NT2/D1 (cell line): ENCODE measurements around the gene CRELD1.

Source experiments
- DNase-seq: peaks from one replicate; pipeline ENCODE4 v3.0.0-alpha.2; 2011; ENCODE audit warnings: low read depth, low spot score
- H3K27me3 ChIP-seq: 2 replicates; pipeline ENCODE4 v1.6.0; 2011; ENCODE audit warnings: mild to moderate bottlenecking; ENCODE audit not compliant: insufficient read length, insufficient read depth
- H3K36me3 ChIP-seq: 2 replicates; pipeline ENCODE4 v1.6.1; 2011; ENCODE audit warnings: mild to moderate bottlenecking, low read length, mixed read lengths; ENCODE audit not compliant: insufficient read depth, insufficient read length
- H3K4me1 ChIP-seq: 2 replicates; pipeline ENCODE4 v1.5.1; 2011; ENCODE audit not compliant: insufficient read depth, insufficient read length
- H3K4me3 ChIP-seq: 2 replicates; pipeline ENCODE4 v1.5.1; 2011; ENCODE audit warnings: low read depth; ENCODE audit not compliant: insufficient read length
- H3K9ac ChIP-seq: 2 replicates; pipeline ENCODE4 v1.6.0; 2011; ENCODE audit warnings: low read depth; ENCODE audit not compliant: insufficient read length
- H3K9me3 ChIP-seq: 2 replicates; pipeline ENCODE4 v1.5.1; 2011; ENCODE audit warnings: mild to moderate bottlenecking, low read length; ENCODE audit not compliant: insufficient read depth
- SUZ12 ChIP-seq: IDR thresholded peaks from 2 replicates; pipeline ENCODE4 v1.6.1; 2011; ENCODE audit not compliant: insufficient read length, insufficient read depth; ENCODE audit errors: extremely low read depth
- YY1 ChIP-seq: IDR thresholded peaks from 2 replicates; pipeline ENCODE4 v1.6.1; 2011; ENCODE audit not compliant: insufficient read length, insufficient read depth
- ZNF274 ChIP-seq: IDR thresholded peaks from 2 replicates; pipeline ENCODE4 v1.6.1; 2011; ENCODE audit warnings: mild to moderate bottlenecking, low read depth, low read length

CRELD1 gene

GRCh38 chr3:9965200-9965875, 31.7 kb downstream of the CRELD1 start:
- Histone ChIP-seq H3K27me3 (no peaks in the 10 kb centered on the region), H3K4me3 (no peak overlapping the region), H3K9me3 (no peaks in the 10 kb centered on the region), H3K9ac (no peak overlapping the region), H3K4me1 (no peaks in the 10 kb centered on the region), H3K36me3 (peaks cover 55% of the 10 kb centered on the region)
- TF ChIP-seq ZNF274 (no peak), SUZ12 (no peak), YY1 (no peak)
- no peak for DNase-seq

GRCh38 chr3:9966841-9967240, 33.2 kb downstream of the CRELD1 start:
- no peak overlapping the region for H3K9ac ChIP-seq
- H3K27me3 ChIP-seq = no peaks in the 10 kb centered on the region
- H3K36me3 ChIP-seq = peaks cover 65% of the 10 kb centered on the region
- DNase-seq = no peak
- TF ChIP-seq YY1 (no peak), SUZ12 (no peak), ZNF274 (no peak)
- H3K4me1 ChIP-seq = no peaks in the 10 kb centered on the region
- no peaks in the 10 kb centered on the region for H3K9me3 ChIP-seq
- H3K4me3 ChIP-seq = no peak overlapping the region

- H3K27me3 ChIP-seq = no peaks in the 10 kb centered on the region
- H3K9ac ChIP-seq = no peak overlapping the region
- DNase-seq = no peak
- H3K4me3 ChIP-seq = no peak overlapping the region
- no peaks in the 10 kb centered on the region for H3K4me1 ChIP-seq
- peaks cover 66% of the 10 kb centered on the region for H3K36me3 ChIP-seq
- TF ChIP-seq YY1 (no peak), ZNF274 (no peak), SUZ12 (no peak)
- H3K9me3 ChIP-seq = no peaks in the 10 kb centered on the region
Measured at GRCh38 chr3:9969632-9970019, 36.0 kb downstream of the CRELD1 start.

- TF ChIP-seq ZNF274 (no peak), SUZ12 (no peak), YY1 (no peak)
- Histone ChIP-seq H3K36me3 (peaks cover 71% of the 10 kb centered on the region), H3K27me3 (no peaks in the 10 kb centered on the region), H3K4me3 (no peak overlapping the region), H3K9me3 (no peaks in the 10 kb centered on the region), H3K9ac (no peak overlapping the region), H3K4me1 (no peaks in the 10 kb centered on the region)
- DNase-seq = no peak
Measured at GRCh38 chr3:9970020-9970652, 36.5 kb downstream of the CRELD1 start.

- H3K9me3 ChIP-seq = no peaks in the 10 kb centered on the region
- H3K4me3 ChIP-seq = no peak overlapping the region
- no peak for TF ChIP-seq YY1
- TF ChIP-seq SUZ12 = no peak
- no peak for TF ChIP-seq ZNF274
- no peak for DNase-seq
- no peaks in the 10 kb centered on the region for H3K27me3 ChIP-seq
- no peaks in the 10 kb centered on the region for H3K4me1 ChIP-seq
- H3K9ac ChIP-seq = no peak overlapping the region
- peaks cover 64% of the 10 kb centered on the region for H3K36me3 ChIP-seq
Measured at GRCh38 chr3:9976721-9977709, 43.4 kb downstream of the CRELD1 start.

- Histone ChIP-seq H3K9ac (no peak overlapping the region), H3K36me3 (peaks cover 68% of the 10 kb centered on the region), H3K4me3 (no peak overlapping the region), H3K27me3 (no peaks in the 10 kb centered on the region), H3K9me3 (no peaks in the 10 kb centered on the region), H3K4me1 (no peaks in the 10 kb centered on the region)
- DNase-seq = no peak
- no peak for TF ChIP-seq SUZ12
- no peak for TF ChIP-seq YY1
- no peak for TF ChIP-seq ZNF274
Measured at GRCh38 chr3:9978710-9979305, 45.2 kb downstream of the CRELD1 start.

- no peak for DNase-seq
- TF ChIP-seq SUZ12 = no peak
- TF ChIP-seq ZNF274 = no peak
- TF ChIP-seq YY1 = no peak
- Histone ChIP-seq H3K9ac (no peak overlapping the region), H3K9me3 (no peaks in the 10 kb centered on the region), H3K4me3 (no peak overlapping the region), H3K36me3 (peaks cover 67% of the 10 kb centered on the region), H3K4me1 (no peaks in the 10 kb centered on the region), H3K27me3 (no peaks in the 10 kb centered on the region)
Measured at GRCh38 chr3:9980251-9980650, 46.6 kb downstream of the CRELD1 start.
